Measurements from ENCODE around the gene PHOX2A. TPM values are rescaled to one million over a fixed set of nuclear protein-coding genes. Genes with fewer than 3 reads are reported as not detected.

Gene PHOX2A
- total RNA-seq, 1 experiment from 2014 or later: not detected

GRCh38 chr11:72259490-72259889 lies 15.5 kb upstream of the PHOX2A start:
- CTCF ChIA-PET: interaction anchor here (0.6 kb wide), 1 partner anchor 116 kb away, joined by 3 read pairs; no protein-coding TSS in a partner anchor
- no peaks in the 10 kb centered on the region for H4K20me1 ChIP-seq (ENCODE audit: low read length)
- H3K9ac ChIP-seq (ENCODE audit: low read length): no peak overlapping the region
- no peaks in the 10 kb centered on the region for H3K36me3 ChIP-seq (ENCODE audit: low read depth, low read length)
- H3K4me2 ChIP-seq (ENCODE audit: low read length): no peak overlapping the region
- peaks cover 18% of the 10 kb centered on the region for H3K27me3 ChIP-seq (ENCODE audit: low read length)
- no peaks in the 10 kb centered on the region for H3K79me2 ChIP-seq (ENCODE audit: low read length)
- H3K9me2 ChIP-seq (replicated peaks; ENCODE audit: low read length): no peaks in the 10 kb centered on the region
- H3K4me1 ChIP-seq (ENCODE audit: insufficient read depth, low read length): 0 out of 2 replicates have a peak, but pooled peaks cover 3% of the 10 kb centered on the region
- no TSS peak for BruUV-seq (replicated peaks)
- H3K4me3 ChIP-seq (ENCODE audit: low read length): no peak overlapping the region
- TF ChIP-seq CTCF (conservative IDR thresholded peaks at IDR 0.05; ENCODE audit: low read depth, low read length) (no peak), EZH2phosphoT487 (IDR thresholded peaks at IDR 0.05; ENCODE audit: borderline replicate concordance, low read length) (no peak), EZH2 (IDR thresholded peaks at IDR 0.05; ENCODE audit: low read length, unreplicated experiment) (no peak)
- no peaks in the 10 kb centered on the region for H3K9me3 ChIP-seq (ENCODE audit: low read length)
- intact Hi-C loops (cut with micrococcal nuclease): no loop called here
- no peaks in the 10 kb centered on the region for H3F3A ChIP-seq (ENCODE audit: low read length, unreplicated experiment)
- no peak overlapping the region for H3K27ac ChIP-seq (ENCODE audit: low read length)
- ATAC-seq (no peak), DNase-seq (no peak)
- H2AFZ ChIP-seq (ENCODE audit: low read length): no peak overlapping the region
- POLR2A ChIA-PET (ENCODE audit: unreplicated experiment): no interaction called here

GRCh38 chr11:72257570-72257969 lies 13.6 kb upstream of the PHOX2A start:
- H3K4me3 ChIP-seq (ENCODE audit: low read length): no peak overlapping the region
- H3K36me3 ChIP-seq (ENCODE audit: low read depth, low read length): no peaks in the 10 kb centered on the region
- H2AFZ ChIP-seq (ENCODE audit: low read length): no peak overlapping the region
- ChIA-PET POLR2A (ENCODE audit: unreplicated experiment) (no interaction called here), CTCF (no interaction called here)
- H3K4me1 ChIP-seq (ENCODE audit: insufficient read depth, low read length): no peaks in the 10 kb centered on the region
- TF ChIP-seq EZH2 (IDR thresholded peaks at IDR 0.05; ENCODE audit: low read length, unreplicated experiment) (no peak), EZH2phosphoT487 (IDR thresholded peaks at IDR 0.05; ENCODE audit: borderline replicate concordance, low read length) (no peak), CTCF (conservative IDR thresholded peaks at IDR 0.05; ENCODE audit: low read depth, low read length) (no peak)
- H3K9me3 ChIP-seq (ENCODE audit: low read length): no peaks in the 10 kb centered on the region
- no peak for DNase-seq
- H3K9me2 ChIP-seq (replicated peaks; ENCODE audit: low read length): no peaks in the 10 kb centered on the region
- no peak overlapping the region for H3K9ac ChIP-seq (ENCODE audit: low read length)
- H3K79me2 ChIP-seq (ENCODE audit: low read length): no peaks in the 10 kb centered on the region
- ATAC-seq: no peak
- no peaks in the 10 kb centered on the region for H3F3A ChIP-seq (ENCODE audit: low read length, unreplicated experiment)
- no peak overlapping the region for H3K27ac ChIP-seq (ENCODE audit: low read length)
- intact Hi-C loops (cut with micrococcal nuclease): no loop called here
- H3K4me2 ChIP-seq (ENCODE audit: low read length): no peak overlapping the region
- H3K27me3 ChIP-seq (ENCODE audit: low read length): peaks cover 27% of the 10 kb centered on the region
- no peaks in the 10 kb centered on the region for H4K20me1 ChIP-seq (ENCODE audit: low read length)
- BruUV-seq (replicated peaks): no TSS peak

- POLR2A ChIA-PET (ENCODE audit: unreplicated experiment): no interaction called here
Measured at GRCh38 chr11:72254299-72254993, 10.5 kb upstream of the PHOX2A start.

More at GRCh38 chr11:72254299-72254993, 10.5 kb upstream of the PHOX2A start:
- Histone ChIP-seq H2AFZ (ENCODE audit: low read length) (no peak overlapping the region), H3K4me3 (ENCODE audit: low read length) (no peak overlapping the region), H3K9me2 (replicated peaks; ENCODE audit: low read length) (no peaks in the 10 kb centered on the region), H3F3A (ENCODE audit: low read length, unreplicated experiment) (no peaks in the 10 kb centered on the region), H3K79me2 (ENCODE audit: low read length) (no peaks in the 10 kb centered on the region), H3K36me3 (ENCODE audit: low read depth, low read length) (no peaks in the 10 kb centered on the region), H3K4me2 (ENCODE audit: low read length) (no peak overlapping the region), H3K9me3 (ENCODE audit: low read length) (no peaks in the 10 kb centered on the region), H3K27ac (ENCODE audit: low read length) (no peak overlapping the region), H3K27me3 (ENCODE audit: low read length) (peaks cover 29% of the 10 kb centered on the region), H4K20me1 (ENCODE audit: low read length) (no peaks in the 10 kb centered on the region), H3K4me1 (ENCODE audit: insufficient read depth, low read length) (no peaks in the 10 kb centered on the region), H3K9ac (ENCODE audit: low read length) (no peak overlapping the region)
- ATAC-seq (no peak), DNase-seq (no peak)
- CTCF ChIA-PET: no interaction called here
- no TSS peak for BruUV-seq (replicated peaks)
- intact Hi-C loops (cut with micrococcal nuclease): no loop called here
- TF ChIP-seq EZH2 (IDR thresholded peaks at IDR 0.05; ENCODE audit: low read length, unreplicated experiment) (no peak), EZH2phosphoT487 (IDR thresholded peaks at IDR 0.05; ENCODE audit: borderline replicate concordance, low read length) (no peak), CTCF (conservative IDR thresholded peaks at IDR 0.05; ENCODE audit: low read depth, low read length) (no peak)
